Measurements from ENCODE around the gene CEP76.

- TF ChIP-seq REST (IDR thresholded peaks at IDR 0.05; ENCODE audit: borderline replicate concordance) (no peak), RAD21 (conservative IDR thresholded peaks at IDR 0.05) (no peak), CTCF (IDR thresholded peaks at IDR 0.05; ENCODE audit: poor library complexity, severe bottlenecking) (no peak), TAF1 (IDR thresholded peaks at IDR 0.05; ENCODE audit: low read depth) (no peak), EZH2 (IDR thresholded peaks at IDR 0.05; ENCODE audit: borderline replicate concordance, insufficient read depth, low read length, poor library complexity, severe bottlenecking) (no peak), EP300 (conservative IDR thresholded peaks at IDR 0.05; ENCODE audit: poor library complexity, severe bottlenecking) (no peak), POLR2AphosphoS5 (IDR thresholded peaks at IDR 0.05) (no peak), MXI1 (conservative IDR thresholded peaks at IDR 0.05; ENCODE audit: poor library complexity, severe bottlenecking) (no peak), SMC3 (conservative IDR thresholded peaks at IDR 0.05; ENCODE audit: poor library complexity) (no peak)
These were observed 39.9 kb upstream of the CEP76 start for GRCh38 chr18:12742453-12742852.

Measured in neural cell (in vitro differentiated cells).